ENCODE results near the gene MAPKAPK2.

Gene MAPKAPK2

GRCh38 chr1:206782448-206782847 lies 97.7 kb downstream of the MAPKAPK2 start:
- no peak for TF ChIP-seq CTCF (IDR thresholded peaks at IDR 0.05)

- TF ChIP-seq CTCF (IDR thresholded peaks at IDR 0.05) = no peak
Observed at GRCh38 chr1:206783506-206783905, 98.8 kb downstream of the MAPKAPK2 start.

Measured in LNCAP (cell line).